IPS DF 19.7 (cell line): Measurements from ENCODE around the gene ARHGAP15.
"Not testable (repeated sequence)": the region's sequence is repeated elsewhere in the genome, so short reads cannot be mapped to it uniquely, and the experiment has no call there.

ENCODE experiments used
- DNase-seq: peaks from one replicate; pipeline ENCODE4 v3.0.0-alpha.2; 2013; ENCODE audit warnings: low read depth, low spot score

Gene ARHGAP15

DNA sequence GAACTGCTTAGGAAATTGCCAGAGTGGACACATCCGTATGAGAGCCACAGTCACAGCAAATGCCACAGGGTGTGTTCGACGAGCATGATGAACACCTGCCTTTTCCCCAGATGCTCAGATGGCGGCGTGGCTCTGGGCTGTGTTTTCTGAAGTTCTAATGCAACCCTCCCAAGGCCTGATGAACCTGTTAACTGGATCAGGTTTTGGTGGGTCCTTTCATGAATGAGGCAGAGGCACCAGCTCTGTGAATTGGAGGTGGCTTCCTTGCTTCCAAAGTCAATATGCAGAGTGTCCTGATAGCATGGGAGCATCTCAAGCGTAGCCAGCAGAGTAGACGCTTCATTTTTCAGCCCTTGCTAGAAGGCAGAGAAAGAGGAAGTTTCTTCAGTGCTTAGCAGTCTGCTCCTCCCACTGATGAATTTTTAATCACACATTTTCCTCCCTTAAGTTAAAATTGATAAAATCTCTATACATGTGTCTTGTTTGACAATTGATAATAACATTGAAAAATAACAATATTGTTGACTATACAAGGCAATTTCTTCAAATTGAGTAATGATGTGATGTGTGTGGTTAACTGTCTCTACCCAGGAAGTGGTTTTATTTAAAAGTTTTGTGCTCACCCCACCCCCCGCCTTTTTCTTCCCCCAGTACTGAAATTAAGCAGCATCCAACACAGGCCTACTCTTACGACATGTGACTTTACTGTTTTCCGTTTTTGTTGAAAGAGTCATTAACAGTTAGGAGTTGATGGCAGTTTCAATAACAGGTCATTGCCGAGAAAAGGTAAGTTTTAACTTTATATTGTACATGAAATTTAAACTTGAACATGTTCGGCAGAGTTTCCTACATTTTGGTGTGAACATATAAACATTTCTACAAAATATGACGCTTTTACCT, at the start of gene ARHGAP15:
Gene ARHGAP15 (plus strand): TSS at position 739 of the 900 bp plus-strand sequence.
- no peak for DNase-seq

DNA sequence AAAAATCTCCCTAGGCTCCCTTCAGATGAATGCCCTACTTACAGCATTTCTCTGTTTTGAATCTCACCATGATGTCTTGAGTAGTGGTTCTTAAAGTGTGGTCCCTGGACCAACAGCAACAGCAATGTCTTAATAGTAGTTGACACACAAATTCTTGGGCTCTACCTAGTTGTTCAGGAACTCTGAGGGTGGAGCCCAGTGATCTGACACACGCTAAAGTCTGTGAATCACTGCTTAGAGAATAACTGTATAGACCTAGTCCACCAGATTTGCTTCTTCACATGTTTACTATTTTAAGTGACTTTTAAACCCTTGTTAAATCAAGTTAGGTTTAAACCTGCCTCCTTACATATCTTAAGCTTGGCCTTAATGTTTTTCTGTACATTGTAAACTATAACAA, 47.6 kb upstream of the ARHGAP15 start:
- DNase-seq: no peak

GRCh38 chr2:143083636-143084035, 45.6 kb upstream of the ARHGAP15 start:
- no peak for DNase-seq

DNA sequence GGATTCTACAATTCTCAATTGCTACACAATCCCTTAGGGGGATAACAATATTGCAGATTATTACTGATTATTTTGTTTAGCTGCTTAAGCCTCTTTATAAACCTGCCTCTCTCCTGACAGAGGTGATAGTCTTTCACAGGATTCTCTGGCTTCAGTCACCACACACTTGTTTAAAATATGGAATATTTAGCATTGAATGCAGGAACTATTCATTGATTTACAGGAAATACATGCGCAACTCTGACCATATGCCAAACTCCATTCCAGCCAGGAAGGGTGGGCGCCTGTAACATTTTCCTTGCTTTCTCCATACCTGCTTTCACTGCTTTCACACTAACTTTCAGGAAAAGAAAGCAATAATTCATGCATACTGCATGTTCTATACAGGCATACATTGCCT, 44.8 kb upstream of the ARHGAP15 start:
- DNase-seq: no peak

GRCh38 chr2:143085125-143085784, 44.0 kb upstream of the ARHGAP15 start:
- no peak for DNase-seq

- DNase-seq: no peak
Observed at GRCh38 chr2:143087033-143087432, 42.2 kb upstream of the ARHGAP15 start.

GRCh38 chr2:143088388-143088787, 40.8 kb upstream of the ARHGAP15 start:
- no peak for DNase-seq

DNA sequence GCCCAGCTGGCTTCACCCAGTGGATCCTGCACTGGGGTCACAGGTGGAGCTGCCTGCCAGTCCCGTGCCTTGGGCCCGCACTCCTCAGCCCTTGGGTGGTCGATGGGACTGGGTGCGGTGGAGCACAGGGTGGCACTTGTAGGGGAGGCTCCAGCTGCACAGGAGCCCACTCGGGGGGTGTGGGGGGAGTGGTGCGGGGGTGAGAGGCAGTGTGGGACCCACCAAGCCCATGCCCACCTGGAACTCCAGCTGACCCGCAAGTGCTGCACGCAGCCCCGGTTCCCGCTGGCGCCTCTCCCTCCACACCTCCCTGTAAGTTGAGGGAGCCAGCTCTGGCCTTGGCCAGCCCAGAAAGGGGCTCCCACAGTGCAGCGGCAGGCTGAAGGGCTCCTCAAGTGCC, 39.7 kb upstream of the ARHGAP15 start:
- DNase-seq: not testable (repeated sequence)

DNA sequence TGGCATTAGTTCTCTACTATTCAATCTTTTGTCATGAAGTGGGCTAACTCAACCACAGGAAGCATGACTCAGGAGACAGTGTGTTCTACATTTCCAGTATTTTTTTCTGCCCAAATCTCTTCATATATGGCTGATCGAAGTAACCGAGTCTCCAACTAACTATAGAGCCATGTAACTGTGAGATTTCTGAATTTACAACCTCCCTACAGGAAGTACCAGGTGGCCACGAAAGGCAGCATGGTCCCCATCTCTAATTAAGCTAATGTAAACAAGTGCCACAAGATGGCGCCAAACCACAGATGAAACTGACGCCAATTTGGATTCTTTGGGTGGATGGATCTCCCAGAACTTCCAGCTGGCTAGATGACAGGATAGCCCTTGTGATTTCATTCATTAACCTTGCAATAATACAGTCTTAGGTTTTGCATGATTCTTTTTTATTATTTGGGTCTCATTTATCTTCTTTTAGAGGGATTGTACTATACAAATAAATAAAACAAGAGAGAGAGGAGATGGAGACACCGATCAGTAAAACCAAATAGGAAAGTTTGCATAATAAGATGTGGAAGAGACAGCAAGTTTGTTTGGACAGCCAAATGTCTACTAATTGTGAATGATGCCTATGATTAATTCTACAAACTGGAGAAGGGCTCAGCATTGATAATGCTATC, 18.3 kb upstream of the ARHGAP15 start:
- DNase-seq: peak; percentile 38

DNA sequence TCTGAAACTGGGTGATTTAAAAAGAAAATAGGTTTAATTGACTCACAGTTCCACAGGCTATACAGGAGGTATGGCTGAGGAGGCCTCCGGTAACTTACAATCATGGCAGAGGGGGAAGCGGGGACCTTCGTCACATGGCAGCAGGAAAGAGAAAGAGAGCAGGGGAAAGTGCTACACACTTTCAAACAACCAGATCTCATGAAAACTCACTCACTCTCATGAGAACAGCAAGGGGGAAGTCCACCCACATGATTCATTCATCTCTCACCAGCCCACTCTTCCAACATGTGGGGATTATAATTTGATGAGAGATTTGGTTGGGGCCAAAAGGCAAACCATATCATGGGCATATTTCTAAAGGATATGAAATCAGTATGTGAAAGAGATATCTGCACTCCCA, 12.0 kb upstream of the ARHGAP15 start:
- no peak for DNase-seq

DNA sequence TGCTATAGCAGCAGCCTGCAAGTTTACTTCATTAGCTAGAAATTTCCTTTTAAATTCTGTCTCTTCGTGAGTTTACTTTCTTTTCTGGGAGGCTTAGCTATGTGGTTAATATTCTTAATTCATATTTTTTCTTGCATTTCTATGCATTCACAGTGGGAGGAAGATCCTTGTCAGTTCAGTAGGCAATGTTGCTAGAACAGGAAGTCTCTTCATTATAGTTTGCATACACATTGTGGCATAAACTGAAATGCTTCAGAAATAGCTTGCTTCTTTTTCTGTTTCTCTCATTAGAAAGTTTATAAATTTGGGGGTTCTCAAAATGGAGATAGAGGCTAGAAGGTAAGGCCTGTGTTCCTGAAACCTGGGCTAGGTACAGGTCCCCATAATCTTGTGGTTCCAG, 8.1 kb upstream of the ARHGAP15 start:
- DNase-seq: no peak

DNA sequence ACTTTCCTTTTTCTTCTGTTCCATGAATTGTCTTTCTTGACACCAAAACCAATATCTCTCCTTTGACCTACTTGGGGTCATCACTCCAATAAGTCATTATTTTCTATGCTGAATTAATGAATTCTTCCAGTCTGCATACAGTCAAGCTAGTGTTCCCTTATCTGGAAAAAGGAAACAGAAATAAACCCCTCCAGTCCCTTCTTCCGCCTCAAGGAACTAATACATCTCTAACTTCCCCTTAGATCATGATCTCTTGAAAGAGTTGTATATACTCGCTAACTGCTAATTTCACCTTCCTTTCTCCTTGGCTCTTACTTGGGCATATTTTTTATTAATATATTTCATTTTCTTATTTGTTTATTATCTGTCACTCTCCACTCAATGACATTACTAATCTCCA, 7.3 kb upstream of the ARHGAP15 start:
- no peak for DNase-seq

DNA sequence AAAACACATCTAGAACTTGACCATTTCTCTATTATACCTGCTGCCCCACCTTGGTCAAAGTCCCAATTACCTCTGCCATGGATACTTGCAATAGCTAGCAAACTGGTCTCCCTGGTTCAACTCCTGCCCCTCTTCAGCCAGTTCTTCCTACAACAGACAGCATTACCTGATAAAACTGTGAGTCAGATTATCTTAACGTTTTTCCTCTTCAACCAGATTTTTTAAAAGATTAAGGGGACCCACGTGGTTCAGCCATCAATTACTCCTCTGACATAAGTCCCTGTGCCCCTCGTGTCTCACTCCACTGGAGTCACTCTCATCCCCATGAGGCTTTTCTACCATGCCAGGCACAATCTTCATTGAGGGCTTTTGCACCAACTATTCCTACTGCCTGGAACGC, 5.3 kb upstream of the ARHGAP15 start:
- DNase-seq: no peak

DNA sequence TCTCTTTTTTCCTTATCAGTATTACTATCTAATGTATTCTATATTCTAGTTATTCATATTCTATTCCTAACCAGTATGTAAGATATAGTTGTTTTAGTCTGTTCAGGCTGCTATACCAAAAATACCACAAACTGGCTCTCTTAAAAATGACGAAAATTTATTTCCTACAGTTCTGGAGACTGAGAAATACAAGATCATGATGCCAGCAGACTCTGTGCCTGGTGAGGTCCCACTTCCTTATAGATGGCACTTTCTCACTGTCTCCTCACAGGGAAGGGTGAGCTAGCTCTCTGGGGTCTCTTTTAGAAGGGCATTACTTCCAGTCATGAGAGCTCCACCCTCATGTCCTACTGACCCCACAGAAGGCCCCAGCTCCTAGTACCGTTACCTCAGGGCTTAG, 4.8 kb upstream of the ARHGAP15 start:
- no peak for DNase-seq

- DNase-seq: no peak
Observed at GRCh38 chr2:143125717-143126116, 3.5 kb upstream of the ARHGAP15 start.

GRCh38 chr2:143132355-143132754, 3.1 kb downstream of the ARHGAP15 start:
- no peak for DNase-seq

DNA sequence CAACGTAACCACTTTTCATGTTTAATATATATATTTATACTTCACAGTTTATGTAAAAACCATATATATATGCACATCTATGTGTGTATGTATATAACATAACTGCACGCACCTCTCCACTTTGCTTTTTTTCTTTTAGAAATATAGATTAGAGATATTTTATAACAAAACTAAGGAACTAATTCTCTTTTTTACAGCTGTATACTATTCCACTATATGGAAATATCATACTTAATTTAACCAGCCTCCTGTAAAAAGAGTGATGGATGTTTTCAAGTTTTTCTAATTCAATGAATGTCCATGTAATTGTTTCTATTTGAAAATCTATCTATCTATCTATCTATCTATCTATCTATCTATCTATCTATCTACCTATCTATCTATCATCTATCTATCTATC, 4.6 kb downstream of the ARHGAP15 start:
- DNase-seq: no peak

DNA sequence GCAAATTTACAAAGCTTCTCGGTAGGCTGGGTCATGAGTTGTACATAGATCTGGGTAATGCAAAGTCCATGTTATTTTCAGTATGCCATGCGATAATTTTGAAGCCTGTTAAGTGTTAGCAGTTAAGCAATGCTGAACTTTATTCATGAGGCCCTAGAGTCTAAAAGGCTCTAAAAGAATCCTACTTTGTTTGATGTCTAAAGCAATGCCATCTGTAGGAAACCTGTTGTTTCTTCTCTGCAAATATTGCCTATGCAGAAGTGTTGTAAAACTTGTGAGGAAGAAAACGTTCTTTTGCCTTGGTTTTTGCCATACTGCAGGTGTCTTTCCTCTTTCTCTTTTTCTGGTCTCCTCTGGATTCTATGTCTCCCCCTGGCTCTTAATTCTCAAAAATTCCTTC, 9.1 kb downstream of the ARHGAP15 start:
- DNase-seq: no peak

DNA sequence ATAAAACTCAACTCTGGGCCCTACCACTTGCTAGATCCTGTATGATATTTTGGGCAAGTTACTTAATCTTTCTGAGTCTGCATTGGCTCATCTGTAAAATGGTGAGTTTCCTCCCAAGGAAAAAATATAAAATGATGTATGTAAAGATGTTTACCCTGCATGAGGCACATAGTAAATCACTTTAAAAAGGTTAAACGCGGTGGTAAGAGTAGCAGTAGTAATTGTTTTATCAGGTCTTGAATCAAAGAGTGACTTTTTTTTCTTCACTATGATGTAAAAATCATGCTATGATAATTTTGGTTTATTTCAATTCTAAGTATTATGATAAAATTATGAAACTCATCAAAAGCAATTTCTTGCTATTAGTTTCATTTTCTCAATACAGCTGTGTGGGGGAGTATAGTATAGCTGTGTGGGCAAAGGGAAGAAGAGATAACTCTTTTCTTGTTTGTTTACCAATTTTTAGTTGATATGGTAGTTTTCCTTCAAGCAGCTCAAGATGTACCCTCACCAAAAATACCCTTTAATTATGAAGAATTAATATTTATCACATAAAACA, 10.7 kb downstream of the ARHGAP15 start:
- DNase-seq: no peak

- no peak for DNase-seq
Observed at GRCh38 chr2:143140864-143141661, 11.8 kb downstream of the ARHGAP15 start.

DNA sequence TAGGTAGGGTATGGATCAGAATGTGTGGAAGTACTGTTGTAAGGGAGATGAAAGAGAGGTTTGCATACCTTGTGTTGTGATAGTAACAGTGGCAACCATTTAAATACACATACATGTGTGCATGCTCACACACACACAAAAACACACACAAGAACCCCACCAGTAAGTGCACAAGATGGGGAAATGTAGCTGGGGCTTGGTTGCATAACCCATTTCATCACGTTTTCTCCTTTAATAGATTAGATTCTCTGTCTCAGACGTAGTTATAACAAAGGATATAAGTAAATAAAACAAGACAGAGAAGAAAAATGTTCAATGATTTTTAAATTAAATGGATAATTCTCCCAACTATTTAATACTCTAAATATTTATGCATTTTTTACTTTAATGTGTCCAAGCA, 13.4 kb downstream of the ARHGAP15 start:
- DNase-seq: no peak
